ENCODE data around the gene VEGFD. TPM values are rescaled to one million over a fixed set of nuclear protein-coding genes. Genes with fewer than 3 reads are reported as not detected.

Gene VEGFD
- polyA plus RNA-seq, 1 donor (not counting 4 experiments of a cell fraction or from before 2014, with no cell fraction given), result 0.14 TPM

DNA sequence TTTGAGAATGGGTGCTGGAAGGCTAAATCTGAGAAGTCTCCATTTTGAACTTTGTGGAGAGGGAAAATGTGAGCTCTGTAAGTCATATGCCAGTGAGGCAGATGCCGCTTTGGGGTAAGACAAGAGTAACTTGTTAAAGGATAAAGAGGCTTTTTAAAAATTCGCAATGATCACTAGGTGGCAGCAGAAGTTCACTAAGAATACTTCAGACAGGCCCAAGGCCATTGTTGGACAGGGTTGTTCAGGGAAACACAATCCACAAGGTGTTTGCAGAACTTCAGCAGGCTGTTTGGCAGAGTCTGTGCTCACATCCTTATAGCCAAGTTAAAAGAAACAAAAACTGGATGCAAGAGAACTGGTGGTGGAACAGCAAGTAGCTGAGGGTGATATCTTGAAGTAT is 35.2 kb downstream of the VEGFD start:
- H3K9me3 ChIP-seq (ENCODE audit: control insufficient read depth, low read depth, low read length), result no peaks in the 10 kb centered on the region
- no peaks in the 10 kb centered on the region for H3K79me2 ChIP-seq (ENCODE audit: control insufficient read depth, insufficient read depth, low read length)
- DNase-seq (ENCODE audit: low read depth, low spot score), result peak; percentile 36
- H3K4me2 ChIP-seq (ENCODE audit: control insufficient read depth, extremely low read depth, insufficient read depth, low read depth, low read length), result no peak overlapping the region
- no peaks in the 10 kb centered on the region for H3K9me1 ChIP-seq (ENCODE audit: control insufficient read depth, extremely low read depth, insufficient read depth, low read length)
- no peak overlapping the region for H3K9ac ChIP-seq (ENCODE audit: control insufficient read depth, extremely low read depth, insufficient read depth, low read length)
- H3K36me3 ChIP-seq (ENCODE audit: control insufficient read depth in 2 of 2, extremely low read depth in 1 of 2, insufficient read depth in 2 of 2, low read length in 2 of 2), result no peaks in the 10 kb centered on the region
- no peaks in the 10 kb centered on the region for H3K4me1 ChIP-seq (ENCODE audit: control insufficient read depth, extremely low read depth, insufficient read depth, low read length)
- H3K4me3 ChIP-seq (ENCODE audit: control insufficient read depth in 2 of 3, extremely low read depth in 1 of 3, insufficient read depth in 2 of 3, low read depth in 1 of 3, low read length in 3 of 3), result no peak overlapping the region
- H4K20me1 ChIP-seq (ENCODE audit: control insufficient read depth, extremely low read depth, insufficient read depth, low read length), result no peaks in the 10 kb centered on the region
- no peak overlapping the region for H3K27ac ChIP-seq (ENCODE audit: control insufficient read depth, insufficient read depth, low read length)
- H2AFZ ChIP-seq (ENCODE audit: control insufficient read depth, low read length), result no peak overlapping the region
- H3K27me3 ChIP-seq (ENCODE audit: control insufficient read depth, extremely low read depth, insufficient read depth, low read length), result no peaks in the 10 kb centered on the region
- FAIRE-seq, result peak; percentile 81
- dilution Hi-C loops (cut with MboI; ENCODE audit: extremely low pct_ligation_motif_present, low sequenced_read_pairs), result no loop called here
- TF ChIP-seq, protein P1, sequence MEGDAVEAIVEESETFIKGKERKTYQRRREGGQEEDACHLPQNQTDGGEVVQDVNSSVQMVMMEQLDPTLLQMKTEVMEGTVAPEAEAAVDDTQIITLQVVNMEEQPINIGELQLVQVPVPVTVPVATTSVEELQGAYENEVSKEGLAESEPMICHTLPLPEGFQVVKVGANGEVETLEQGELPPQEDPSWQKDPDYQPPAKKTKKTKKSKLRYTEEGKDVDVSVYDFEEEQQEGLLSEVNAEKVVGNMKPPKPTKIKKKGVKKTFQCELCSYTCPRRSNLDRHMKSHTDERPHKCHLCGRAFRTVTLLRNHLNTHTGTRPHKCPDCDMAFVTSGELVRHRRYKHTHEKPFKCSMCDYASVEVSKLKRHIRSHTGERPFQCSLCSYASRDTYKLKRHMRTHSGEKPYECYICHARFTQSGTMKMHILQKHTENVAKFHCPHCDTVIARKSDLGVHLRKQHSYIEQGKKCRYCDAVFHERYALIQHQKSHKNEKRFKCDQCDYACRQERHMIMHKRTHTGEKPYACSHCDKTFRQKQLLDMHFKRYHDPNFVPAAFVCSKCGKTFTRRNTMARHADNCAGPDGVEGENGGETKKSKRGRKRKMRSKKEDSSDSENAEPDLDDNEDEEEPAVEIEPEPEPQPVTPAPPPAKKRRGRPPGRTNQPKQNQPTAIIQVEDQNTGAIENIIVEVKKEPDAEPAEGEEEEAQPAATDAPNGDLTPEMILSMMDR (optimal IDR thresholded peaks at IDR 0.05 in 1 of 3, IDR thresholded peaks at IDR 0.05 in 1 of 3, conservative IDR thresholded peaks at IDR 0.05 in 1 of 3; ENCODE audit: extremely low read depth in 1 of 3, insufficient read depth in 2 of 3, low read length in 3 of 3), result peak; percentile 53 to 55 (median 54)
- no peak for TF ChIP-seq EZH2 (IDR thresholded peaks at IDR 0.05; ENCODE audit: low read length)

DNA sequence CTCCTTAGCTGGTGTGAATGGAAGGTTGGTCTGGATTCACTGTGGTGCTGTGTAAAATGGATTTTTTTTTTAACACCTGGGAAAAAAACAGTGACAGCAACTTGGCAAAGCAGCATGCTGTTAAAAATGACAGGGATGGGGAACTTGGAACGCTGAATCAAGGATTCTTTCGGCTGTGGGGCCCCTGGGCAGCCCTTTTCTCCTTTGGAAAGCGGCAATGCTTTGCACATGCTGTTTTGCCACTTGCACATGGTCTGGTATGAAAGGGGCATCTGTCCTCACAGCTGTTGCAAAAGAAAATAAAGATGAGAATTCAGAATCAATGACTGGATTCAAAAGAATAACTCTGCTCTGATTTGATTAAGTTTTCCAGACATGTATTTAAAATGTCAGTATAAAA is 38.2 kb downstream of the VEGFD start:
- dilution Hi-C loops (cut with MboI; ENCODE audit: extremely low pct_ligation_motif_present, low sequenced_read_pairs), result no loop called here
- Histone ChIP-seq H3K9me3 (ENCODE audit: control insufficient read depth, low read depth, low read length) (no peaks in the 10 kb centered on the region), H3K27ac (ENCODE audit: control insufficient read depth, insufficient read depth, low read length) (no peak overlapping the region), H2AFZ (ENCODE audit: control insufficient read depth, low read length) (no peak overlapping the region), H3K4me3 (ENCODE audit: control insufficient read depth in 2 of 3, extremely low read depth in 1 of 3, insufficient read depth in 2 of 3, low read depth in 1 of 3, low read length in 3 of 3) (no peak overlapping the region), H3K36me3 (ENCODE audit: control insufficient read depth in 2 of 2, extremely low read depth in 1 of 2, insufficient read depth in 2 of 2, low read length in 2 of 2) (no peaks in the 10 kb centered on the region), H3K4me2 (ENCODE audit: control insufficient read depth, extremely low read depth, insufficient read depth, low read depth, low read length) (no peak overlapping the region), H3K4me1 (ENCODE audit: control insufficient read depth, extremely low read depth, insufficient read depth, low read length) (no peaks in the 10 kb centered on the region), H3K27me3 (ENCODE audit: control insufficient read depth, extremely low read depth, insufficient read depth, low read length) (no peaks in the 10 kb centered on the region), H4K20me1 (ENCODE audit: control insufficient read depth, extremely low read depth, insufficient read depth, low read length) (no peaks in the 10 kb centered on the region), H3K9me1 (ENCODE audit: control insufficient read depth, extremely low read depth, insufficient read depth, low read length) (no peaks in the 10 kb centered on the region), H3K9ac (ENCODE audit: control insufficient read depth, extremely low read depth, insufficient read depth, low read length) (no peak overlapping the region), H3K79me2 (ENCODE audit: control insufficient read depth, insufficient read depth, low read length) (no peaks in the 10 kb centered on the region)
- no peak for DNase-seq (ENCODE audit: low read depth, low spot score)
- FAIRE-seq, result no peak
- TF ChIP-seq, protein P1 (optimal IDR thresholded peaks at IDR 0.05 in 1 of 3, IDR thresholded peaks at IDR 0.05 in 1 of 3, conservative IDR thresholded peaks at IDR 0.05 in 1 of 3; ENCODE audit: extremely low read depth in 1 of 3, insufficient read depth in 2 of 3, low read length in 3 of 3), result no peak
- TF ChIP-seq EZH2 (IDR thresholded peaks at IDR 0.05; ENCODE audit: low read length), result no peak

Measured in keratinocyte (primary cell).